ENCODE measurements around the gene MAGOH.

DNA sequence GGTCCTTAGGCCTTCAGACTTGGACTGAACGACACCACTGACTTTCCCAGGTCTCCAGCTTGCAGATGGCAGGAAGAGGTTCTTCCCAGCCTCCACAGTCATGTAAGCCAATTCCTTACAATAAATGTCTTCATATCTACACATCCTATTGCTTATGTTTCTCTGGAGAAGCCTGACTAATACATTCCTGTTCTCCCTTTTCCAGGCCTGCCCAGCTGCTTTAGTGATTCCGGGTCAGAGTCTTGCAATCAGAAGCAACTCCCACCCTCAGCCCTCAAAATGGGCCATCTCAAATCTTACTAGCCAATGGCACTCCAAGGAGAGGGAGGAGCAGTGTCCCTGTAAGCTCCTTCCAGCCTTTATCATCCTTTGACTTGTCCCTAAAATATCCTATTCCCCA, 58.1 kb downstream of the MAGOH start:
- TF ChIP-seq POLR2A (IDR thresholded peaks at IDR 0.05; ENCODE audit: insufficient read depth in 1 of 2, low read depth in 2 of 2, low read length in 2 of 2): no peak
- TF ChIP-seq, protein P1, sequence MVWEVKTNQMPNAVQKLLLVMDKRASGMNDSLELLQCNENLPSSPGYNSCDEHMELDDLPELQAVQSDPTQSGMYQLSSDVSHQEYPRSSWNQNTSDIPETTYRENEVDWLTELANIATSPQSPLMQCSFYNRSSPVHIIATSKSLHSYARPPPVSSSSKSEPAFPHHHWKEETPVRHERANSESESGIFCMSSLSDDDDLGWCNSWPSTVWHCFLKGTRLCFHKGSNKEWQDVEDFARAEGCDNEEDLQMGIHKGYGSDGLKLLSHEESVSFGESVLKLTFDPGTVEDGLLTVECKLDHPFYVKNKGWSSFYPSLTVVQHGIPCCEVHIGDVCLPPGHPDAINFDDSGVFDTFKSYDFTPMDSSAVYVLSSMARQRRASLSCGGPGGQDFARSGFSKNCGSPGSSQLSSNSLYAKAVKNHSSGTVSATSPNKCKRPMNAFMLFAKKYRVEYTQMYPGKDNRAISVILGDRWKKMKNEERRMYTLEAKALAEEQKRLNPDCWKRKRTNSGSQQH (CRISPR knock-in tag; IDR thresholded peaks at IDR 0.05; ENCODE audit: low read depth): no peak
- no peak for TF ChIP-seq PHB2 (IDR thresholded peaks at IDR 0.05; ENCODE audit: partially characterized antibody)
- TF ChIP-seq U2AF1 (optimal IDR thresholded peaks at IDR 0.05; ENCODE audit: low read depth, low read length): no peak
- no peak for TF ChIP-seq HOXA7 (CRISPR knock-in tag; IDR thresholded peaks at IDR 0.05)
- TF ChIP-seq, protein P2, sequence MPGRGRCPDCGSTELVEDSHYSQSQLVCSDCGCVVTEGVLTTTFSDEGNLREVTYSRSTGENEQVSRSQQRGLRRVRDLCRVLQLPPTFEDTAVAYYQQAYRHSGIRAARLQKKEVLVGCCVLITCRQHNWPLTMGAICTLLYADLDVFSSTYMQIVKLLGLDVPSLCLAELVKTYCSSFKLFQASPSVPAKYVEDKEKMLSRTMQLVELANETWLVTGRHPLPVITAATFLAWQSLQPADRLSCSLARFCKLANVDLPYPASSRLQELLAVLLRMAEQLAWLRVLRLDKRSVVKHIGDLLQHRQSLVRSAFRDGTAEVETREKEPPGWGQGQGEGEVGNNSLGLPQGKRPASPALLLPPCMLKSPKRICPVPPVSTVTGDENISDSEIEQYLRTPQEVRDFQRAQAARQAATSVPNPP (CRISPR knock-in tag; IDR thresholded peaks at IDR 0.05): no peak

Measured in HepG2 (cell line).